NCI-H1417 (cell line): ENCODE data around the gene ACLY.
A peak's percentile ranks its signal among the peaks of the same experiment; 100 is the strongest.

Source experiments
- DNase-seq, 3 experiments: peaks; one replicate each; lab custom pipeline; 2025; lab: John Stamatoyannopoulos, UW

The ACLY gene

GRCh38 chr17:41918314-41919164 lies at the start of gene ACLY:
Gene ACLY, minus strand, starts transcription at chr17:41918951. Its CDS starts 5,078 bp downstream, at chr17:41913873.
- peak; percentile 96 to 97 (median 97) for DNase-seq

- DNase-seq, result no peak
These were observed 49.3 kb upstream of the ACLY start for GRCh38 chr17:41967921-41968578.

GRCh38 chr17:41967141-41967920 lies 48.6 kb upstream of the ACLY start:
- peak; percentile 26 to 67 (median 40) for DNase-seq

- DNase-seq, result peak; percentile 92 to 93 (median 93)
These were observed 47.9 kb upstream of the ACLY start, which contains the start of gene CNP for GRCh38 chr17:41966463-41967140. Gene CNP, plus strand, starts transcription at chr17:41966795. Its CDS starts 90 bp downstream, at chr17:41966885.

GRCh38 chr17:41965694-41966462 lies 47.1 kb upstream of the ACLY start:
- peak; percentile 88 to 96 (median 89) for DNase-seq

- DNase-seq, result peak; percentile 37 to 76 (median 50)
These were observed 44.1 kb upstream of the ACLY start for GRCh38 chr17:41962768-41963434.

GRCh38 chr17:41962111-41962510 lies 43.4 kb upstream of the ACLY start:
- DNase-seq, result no peak

GRCh38 chr17:41959336-41960095 lies 40.8 kb upstream of the ACLY start:
- DNase-seq, result peak in 1 of 3 experiments; percentile 7

GRCh38 chr17:41959030-41959335 lies 40.2 kb upstream of the ACLY start:
- DNase-seq, result no peak

GRCh38 chr17:41957869-41958439 lies 39.2 kb upstream of the ACLY start:
- DNase-seq, result no peak

GRCh38 chr17:41957031-41957868 lies 38.5 kb upstream of the ACLY start:
- no peak for DNase-seq

GRCh38 chr17:41956522-41956921 lies 37.8 kb upstream of the ACLY start:
- no peak for DNase-seq

GRCh38 chr17:41948762-41949460 lies 30.2 kb upstream of the ACLY start:
- no peak for DNase-seq

GRCh38 chr17:41944943-41945342 lies 26.2 kb upstream of the ACLY start:
- DNase-seq, result no peak

GRCh38 chr17:41943492-41943891 lies 24.7 kb upstream of the ACLY start:
- DNase-seq, result no peak

GRCh38 chr17:41942626-41943373 lies 24.0 kb upstream of the ACLY start:
- DNase-seq, result no peak

GRCh38 chr17:41941168-41941567 lies 22.4 kb upstream of the ACLY start:
- DNase-seq, result no peak
